Mesothelial cell of epicardium (in vitro differentiated cells): ENCODE results near the gene FRMPD4. TPM values are rescaled to one million over a fixed set of nuclear protein-coding genes. Genes with fewer than 3 reads are reported as not detected.

Experiments
- DNase-seq, 2 experiments: peaks; one replicate each; pipeline ENCODE4 v3.0.0; 2021; ENCODE audit warnings: low spot score in 2 of 2; ENCODE audit not compliant: unreplicated experiment in 2 of 2
- H3K27ac Mint-ChIP-seq: 2 replicates; pipeline ENCODE4 v1.8.0; 2021; ENCODE audit warnings: mixed read lengths
- H3K27me3 Mint-ChIP-seq: 2 replicates; pipeline ENCODE4 v1.8.0; 2021; ENCODE audit warnings: low read depth, mixed read lengths
- H3K36me3 Mint-ChIP-seq: 2 replicates; pipeline ENCODE4 v1.8.0; 2021; ENCODE audit warnings: mixed read lengths
- H3K4me1 Mint-ChIP-seq: 2 replicates; pipeline ENCODE4 v1.8.0; 2021; ENCODE audit warnings: mixed read lengths
- H3K4me3 Mint-ChIP-seq: 2 replicates; pipeline ENCODE4 v1.8.0; 2021; ENCODE audit warnings: mild to moderate bottlenecking, moderate library complexity, mixed read lengths
- H3K9me3 Mint-ChIP-seq: 2 replicates; pipeline ENCODE4 v1.8.0; 2021; ENCODE audit warnings: mixed read lengths
- total RNA-seq: library from RNA; stranded (reverse); gene quantifications from 3 replicates; pipeline ENCODE4 v1.2.1, GENCODE V29; 2021
- TF ChIP-seq, protein P1 (sequence below): fragments of 200-600 bp; sonication (generic); IDR thresholded peaks from one replicate; pipeline ENCODE4 v1.5.0; 2021; ENCODE audit warnings: antibody characterized with exemption; ENCODE audit not compliant: unreplicated experiment

FRMPD4 gene
- total RNA-seq, 1 donor from 2014 or later: not detected

DNA sequence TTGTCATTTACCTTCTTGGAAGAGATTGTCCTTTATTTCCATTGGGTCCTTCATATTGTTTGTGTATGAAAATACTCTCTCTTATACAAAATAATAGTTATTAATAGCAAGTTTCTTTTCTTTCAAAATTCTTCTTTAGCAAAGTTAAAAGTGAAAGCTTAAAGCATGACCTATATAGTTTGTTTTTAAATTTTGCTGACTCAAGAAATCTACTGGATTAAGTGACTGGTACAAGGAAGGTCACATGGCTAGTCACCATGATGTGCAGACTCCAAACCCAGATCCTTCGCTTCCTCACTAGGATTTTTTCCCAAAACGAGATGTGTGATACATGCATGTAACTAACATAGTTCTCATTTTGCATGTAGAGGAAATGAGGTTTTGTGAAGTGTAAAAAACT, 322.7 kb downstream of the FRMPD4 start:
- H3K4me1 Mint-ChIP-seq: no peaks in the 10 kb centered on the region
- H3K27ac Mint-ChIP-seq: no peak overlapping the region
- H3K36me3 Mint-ChIP-seq: no peaks in the 10 kb centered on the region
- no peaks in the 10 kb centered on the region for H3K27me3 Mint-ChIP-seq
- no peak for DNase-seq
- TF ChIP-seq, protein P1, sequence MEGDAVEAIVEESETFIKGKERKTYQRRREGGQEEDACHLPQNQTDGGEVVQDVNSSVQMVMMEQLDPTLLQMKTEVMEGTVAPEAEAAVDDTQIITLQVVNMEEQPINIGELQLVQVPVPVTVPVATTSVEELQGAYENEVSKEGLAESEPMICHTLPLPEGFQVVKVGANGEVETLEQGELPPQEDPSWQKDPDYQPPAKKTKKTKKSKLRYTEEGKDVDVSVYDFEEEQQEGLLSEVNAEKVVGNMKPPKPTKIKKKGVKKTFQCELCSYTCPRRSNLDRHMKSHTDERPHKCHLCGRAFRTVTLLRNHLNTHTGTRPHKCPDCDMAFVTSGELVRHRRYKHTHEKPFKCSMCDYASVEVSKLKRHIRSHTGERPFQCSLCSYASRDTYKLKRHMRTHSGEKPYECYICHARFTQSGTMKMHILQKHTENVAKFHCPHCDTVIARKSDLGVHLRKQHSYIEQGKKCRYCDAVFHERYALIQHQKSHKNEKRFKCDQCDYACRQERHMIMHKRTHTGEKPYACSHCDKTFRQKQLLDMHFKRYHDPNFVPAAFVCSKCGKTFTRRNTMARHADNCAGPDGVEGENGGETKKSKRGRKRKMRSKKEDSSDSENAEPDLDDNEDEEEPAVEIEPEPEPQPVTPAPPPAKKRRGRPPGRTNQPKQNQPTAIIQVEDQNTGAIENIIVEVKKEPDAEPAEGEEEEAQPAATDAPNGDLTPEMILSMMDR: no peak
- H3K9me3 Mint-ChIP-seq: peaks cover 50% of the 10 kb centered on the region
- H3K4me3 Mint-ChIP-seq: no peak overlapping the region

DNA sequence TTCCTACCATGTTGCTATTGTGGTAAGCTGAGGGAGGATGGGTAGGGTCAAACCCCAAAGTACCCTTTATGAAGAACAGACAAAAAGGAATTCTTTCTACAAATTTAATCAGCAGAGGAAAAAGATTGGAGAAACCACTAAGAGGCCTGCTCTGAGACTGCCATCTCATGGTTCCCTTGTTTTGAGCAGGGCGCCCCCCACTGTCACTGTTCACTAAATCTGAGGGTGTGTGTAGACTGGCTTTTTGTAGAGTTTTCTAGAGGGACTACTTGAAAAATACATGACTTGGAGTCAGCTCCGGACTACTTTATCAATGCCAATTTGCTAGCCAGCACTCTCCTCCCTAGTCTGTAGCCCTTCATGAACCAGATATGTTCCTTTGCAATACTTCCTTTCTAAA, 324.8 kb downstream of the FRMPD4 start:
- DNase-seq: no peak
- Mint-ChIP-seq H3K36me3 (no peaks in the 10 kb centered on the region), H3K9me3 (peaks cover 36% of the 10 kb centered on the region), H3K27ac (no peak overlapping the region), H3K4me3 (no peak overlapping the region), H3K4me1 (no peaks in the 10 kb centered on the region), H3K27me3 (no peaks in the 10 kb centered on the region)
- TF ChIP-seq, protein P1: no peak

DNA sequence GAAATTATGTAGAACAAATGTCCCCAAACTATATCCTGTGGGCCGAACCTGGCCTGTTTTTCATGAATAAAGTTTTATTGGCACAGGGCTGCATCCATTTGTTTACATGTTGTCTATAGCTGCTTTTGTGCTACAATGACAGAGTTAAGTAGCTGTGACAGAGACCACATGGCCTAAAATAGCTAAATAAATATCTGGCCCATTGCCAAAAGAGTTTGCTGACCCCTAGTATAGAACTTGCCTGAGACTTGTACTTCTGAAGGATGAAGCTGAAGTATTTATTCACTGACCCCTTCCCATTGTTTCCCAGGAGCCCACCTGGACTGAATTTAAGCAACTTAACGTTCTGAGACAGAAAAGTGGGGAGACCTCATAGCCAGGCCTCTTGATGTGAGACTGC, 325.6 kb downstream of the FRMPD4 start:
- no peak for DNase-seq
- Mint-ChIP-seq H3K36me3 (no peaks in the 10 kb centered on the region), H3K27me3 (no peaks in the 10 kb centered on the region), H3K9me3 (peaks cover 37% of the 10 kb centered on the region), H3K4me1 (no peaks in the 10 kb centered on the region), H3K4me3 (no peak overlapping the region), H3K27ac (no peak overlapping the region)
- TF ChIP-seq, protein P1: no peak

DNA sequence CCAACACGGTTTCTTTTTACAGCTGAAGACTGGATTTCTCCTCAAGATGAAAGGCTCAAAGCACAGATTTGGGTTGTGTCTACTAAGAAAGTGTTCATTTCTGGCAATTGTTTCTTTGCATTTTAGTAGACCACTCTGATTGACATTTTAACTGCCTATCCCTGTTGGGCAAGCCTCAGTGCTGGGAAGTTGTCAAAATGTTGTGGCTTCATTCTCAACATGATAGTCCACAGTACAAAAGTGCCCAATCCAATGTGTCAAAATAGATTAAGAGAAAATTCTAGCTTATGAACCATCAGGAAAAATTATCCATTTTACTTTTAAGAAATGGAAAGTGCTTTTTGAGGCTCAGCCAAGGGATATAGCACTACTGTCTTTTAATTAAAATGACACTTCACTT, 329.0 kb downstream of the FRMPD4 start:
- Mint-ChIP-seq H3K27me3 (no peaks in the 10 kb centered on the region), H3K27ac (no peak overlapping the region), H3K9me3 (peaks cover 35% of the 10 kb centered on the region), H3K36me3 (no peaks in the 10 kb centered on the region), H3K4me3 (no peak overlapping the region), H3K4me1 (peaks cover 5% of the 10 kb centered on the region)
- no peak for DNase-seq
- TF ChIP-seq, protein P1: no peak

DNA sequence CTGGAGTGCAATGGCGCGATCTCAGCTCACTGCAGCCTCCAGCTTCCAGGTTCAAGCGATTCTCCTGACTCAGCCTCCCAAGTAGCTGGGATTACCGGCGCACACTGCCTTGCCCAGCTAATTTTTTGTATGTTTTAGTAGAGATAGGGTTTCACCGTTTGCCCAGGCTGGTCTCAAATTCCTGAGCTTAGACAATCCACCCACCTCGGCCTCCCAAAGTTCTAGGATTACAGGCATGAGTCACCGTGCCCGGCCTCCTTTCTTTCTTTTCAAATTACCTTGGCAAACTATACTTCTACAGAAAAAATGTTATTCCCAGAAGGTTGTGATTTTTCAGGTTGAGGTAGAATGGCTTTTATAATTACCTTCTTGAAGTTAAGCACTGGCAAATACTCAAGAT, 331.0 kb downstream of the FRMPD4 start:
- Mint-ChIP-seq H3K27me3 (no peaks in the 10 kb centered on the region), H3K36me3 (no peaks in the 10 kb centered on the region), H3K27ac (no peak overlapping the region), H3K9me3 (peaks cover 38% of the 10 kb centered on the region), H3K4me3 (no peak overlapping the region), H3K4me1 (peaks cover 5% of the 10 kb centered on the region)
- TF ChIP-seq, protein P1: no peak
- no peak for DNase-seq

DNA sequence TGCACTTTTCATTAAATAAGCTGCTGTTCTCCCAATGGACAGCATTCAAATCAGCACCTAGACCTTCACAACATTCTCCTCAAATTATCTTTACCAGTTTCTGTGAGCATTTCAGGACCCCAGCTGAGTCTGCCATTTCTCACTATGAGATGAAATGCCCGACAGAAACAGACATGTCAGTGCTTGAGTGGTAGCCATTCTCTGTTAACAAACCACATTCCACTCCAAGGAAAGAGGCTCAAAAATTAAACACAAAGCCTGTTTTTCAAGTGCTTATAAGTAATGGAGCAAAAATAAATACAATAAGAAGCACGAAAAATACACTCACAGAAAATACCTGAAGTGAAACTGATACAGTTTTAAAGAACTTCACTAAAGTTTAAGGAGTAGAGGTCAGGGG, 332.8 kb downstream of the FRMPD4 start:
- H3K9me3 Mint-ChIP-seq: peaks cover 30% of the 10 kb centered on the region
- H3K27ac Mint-ChIP-seq: no peak overlapping the region
- no peak overlapping the region for H3K4me3 Mint-ChIP-seq
- no peak for DNase-seq
- H3K4me1 Mint-ChIP-seq: peaks cover 5% of the 10 kb centered on the region
- H3K36me3 Mint-ChIP-seq: no peaks in the 10 kb centered on the region
- no peaks in the 10 kb centered on the region for H3K27me3 Mint-ChIP-seq
- TF ChIP-seq, protein P1: no peak
